Occipital lobe (tissue), 2 donors: Measurements from ENCODE around the gene KIT. TPM values are rescaled to one million over a fixed set of nuclear protein-coding genes. Genes with fewer than 3 reads are reported as not detected.

Experiments
- DNase-seq: peaks from one replicate; lab custom pipeline; 2025; lab: John Stamatoyannopoulos, UW
- total RNA-seq: library from RNA; depleted of rRNA; stranded (reverse); fragments of >200 nt; gene quantifications from one replicate; pipeline ENCODE4 v1.2.3, GENCODE V29; 2014

The KIT gene
- total RNA-seq, 1 donor from 2014 or later: 33.4 TPM

DNA sequence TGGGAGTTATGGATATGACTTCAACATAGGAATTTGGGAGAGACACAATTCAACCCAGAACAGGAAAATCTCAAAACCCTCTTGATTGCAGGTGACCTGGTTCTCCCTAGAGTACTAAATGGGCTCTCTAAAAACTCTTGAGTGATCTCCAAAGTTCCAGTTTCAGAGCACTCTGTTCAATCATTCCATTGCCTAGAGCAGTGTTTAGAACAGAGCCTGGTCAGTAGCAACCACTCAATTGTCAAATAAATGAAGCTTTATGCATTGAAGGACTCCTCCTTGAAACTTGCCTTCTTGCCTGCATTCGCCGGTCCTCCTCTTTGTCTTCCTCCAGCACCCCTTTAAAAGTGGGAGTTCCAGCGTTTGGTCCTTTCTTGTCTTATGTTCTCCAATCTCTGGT lies 85.8 kb downstream of the KIT start:
- DNase-seq: no peak

DNA sequence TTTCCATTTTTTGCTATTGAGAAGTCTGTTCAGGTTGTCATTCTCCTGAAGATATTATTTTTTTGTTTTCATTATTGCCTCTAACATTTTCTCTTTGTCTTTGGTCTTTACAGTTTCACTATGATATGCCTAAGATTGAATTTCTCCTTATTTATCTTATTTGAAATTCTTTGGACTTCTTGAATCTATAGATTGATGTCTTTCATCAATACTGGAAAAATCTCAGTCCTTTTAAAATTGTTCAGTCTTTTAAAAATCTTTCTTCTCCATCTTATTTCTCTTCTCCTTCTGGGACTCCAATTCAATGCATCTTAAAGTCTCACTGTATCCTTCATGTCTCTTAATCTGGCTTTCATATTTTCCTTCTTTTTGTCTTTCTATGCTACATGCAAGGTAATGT lies 86.7 kb downstream of the KIT start:
- DNase-seq: no peak

DNA sequence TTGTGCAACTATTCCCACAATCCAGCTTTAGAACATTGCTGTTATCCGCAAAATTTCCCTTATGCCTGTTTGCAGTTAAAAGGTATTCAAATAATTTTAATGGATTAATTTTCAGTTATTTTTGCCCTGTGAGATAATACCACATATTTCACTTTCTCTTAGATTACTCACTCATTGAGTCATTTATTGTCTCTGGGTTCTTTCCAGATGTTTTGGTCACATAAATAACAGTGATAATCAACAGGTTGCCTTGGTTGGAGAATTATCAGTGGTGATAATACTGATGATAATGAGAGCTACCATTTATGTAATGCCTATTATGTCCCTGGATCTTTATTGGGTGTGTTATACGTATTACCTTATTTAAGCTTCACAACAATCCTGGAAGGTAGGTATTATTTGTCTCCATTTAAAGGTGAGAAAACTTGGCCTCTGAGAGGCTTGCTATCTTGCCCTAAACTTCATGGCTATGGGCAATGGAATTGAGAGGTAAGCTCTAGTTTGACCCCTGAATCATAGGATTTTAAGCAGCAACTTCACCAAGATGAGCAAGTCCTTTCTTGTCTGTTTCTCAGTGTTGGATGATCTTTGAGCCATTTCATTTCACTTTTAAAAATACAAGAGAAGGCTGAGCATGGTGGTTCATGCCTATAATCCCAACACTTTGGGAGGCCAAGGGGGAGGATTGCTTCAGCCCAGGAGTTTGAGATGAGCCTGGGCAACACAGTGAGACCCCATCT lies 87.4 kb downstream of the KIT start:
- no peak for DNase-seq

DNA sequence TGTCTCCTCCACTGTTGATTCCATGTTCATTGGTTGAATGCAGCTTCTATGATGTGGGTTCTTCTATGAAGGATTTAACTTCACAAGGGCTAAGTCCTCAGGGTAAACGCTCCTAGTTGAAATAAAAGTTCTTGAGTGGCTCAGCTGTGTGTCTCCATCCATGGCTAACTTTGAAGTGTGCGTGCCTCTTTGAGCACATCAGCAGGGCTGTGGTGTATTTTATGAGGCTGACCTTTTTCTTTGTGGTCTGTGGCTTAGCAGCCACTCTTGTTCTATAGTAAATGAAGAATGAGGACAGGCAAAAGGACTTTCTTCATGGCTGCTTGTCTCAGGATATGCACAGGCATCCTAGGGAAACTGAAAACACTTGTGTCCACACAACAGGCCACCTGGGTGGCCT lies 88.5 kb downstream of the KIT start:
- DNase-seq: no peak

DNA sequence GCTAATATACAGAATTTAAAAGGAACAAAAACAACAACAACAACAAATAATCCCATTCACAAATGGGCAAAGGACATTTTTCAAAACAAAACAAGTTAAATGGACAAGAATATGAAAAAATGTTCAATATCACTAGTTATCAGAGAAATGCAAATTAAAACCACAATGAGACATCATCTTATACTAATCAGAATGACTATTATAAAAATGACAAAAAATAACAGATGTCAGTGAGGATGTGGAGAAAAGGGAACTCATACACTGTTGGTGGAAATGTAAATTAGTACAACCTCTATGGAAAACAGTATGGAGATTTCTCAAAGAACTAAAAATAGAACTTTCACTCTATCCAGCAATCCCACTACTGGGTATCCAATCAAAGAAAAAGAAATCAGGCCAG lies 92.6 kb downstream of the KIT start:
- DNase-seq: no peak

DNA sequence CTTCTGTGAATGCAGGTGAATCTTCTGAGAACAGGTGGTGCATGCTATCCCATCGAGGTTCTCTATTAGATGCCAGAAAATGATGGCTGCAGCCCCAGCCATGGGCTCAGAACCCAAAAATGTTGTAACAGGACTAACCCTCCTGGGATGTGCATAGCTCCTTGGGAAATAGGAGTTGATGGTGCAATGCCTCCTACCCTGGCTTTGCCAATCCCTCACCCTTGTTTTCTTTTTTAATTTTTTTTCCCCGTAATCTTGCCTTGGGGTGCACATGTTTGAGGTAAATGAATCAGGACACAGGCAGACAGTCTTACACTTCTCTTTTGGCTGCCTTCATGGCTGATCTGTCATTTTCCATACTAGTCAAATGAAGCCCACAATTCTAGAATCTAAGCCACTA lies 96.6 kb downstream of the KIT start:
- no peak for DNase-seq

DNA sequence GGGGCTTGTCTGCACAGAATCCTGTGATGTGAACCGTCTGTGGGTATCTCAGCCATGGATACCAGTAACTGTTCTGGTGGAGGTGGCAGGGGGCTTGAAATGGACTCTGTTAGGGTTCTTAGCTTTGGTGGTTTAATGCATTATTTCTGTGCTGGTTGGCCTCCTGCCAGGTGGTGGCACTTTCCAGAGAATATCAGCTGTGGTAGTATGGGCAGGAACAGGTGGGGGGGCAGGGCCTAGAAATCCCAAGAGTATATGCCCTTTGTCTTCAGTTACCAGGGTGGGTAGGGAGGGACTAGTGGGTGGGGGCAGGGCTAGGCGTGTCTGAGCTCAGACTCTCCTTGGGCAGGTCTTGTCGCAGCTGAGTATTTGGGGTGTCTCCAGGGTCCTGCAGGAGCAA lies 106.7 kb downstream of the KIT start:
- DNase-seq: no peak

DNA sequence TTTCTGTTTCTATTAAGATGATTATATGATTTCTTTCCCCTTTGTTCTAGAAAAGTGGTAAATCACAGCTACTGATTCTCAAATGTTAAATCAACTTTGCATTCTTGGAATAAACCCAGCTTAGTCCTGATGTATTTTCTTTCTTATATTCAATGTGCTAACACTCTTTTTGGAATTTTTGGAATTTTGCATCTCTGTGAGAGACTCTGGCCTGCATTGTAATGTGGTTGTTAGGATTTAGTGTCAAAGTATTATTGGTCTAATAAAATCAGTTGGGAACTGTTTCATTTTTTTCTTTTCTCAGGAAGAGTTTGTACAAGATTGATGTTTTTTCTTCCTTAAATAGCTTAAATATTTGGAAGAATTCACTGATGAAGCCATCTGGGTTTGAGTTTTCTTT lies 109.6 kb downstream of the KIT start:
- no peak for DNase-seq

DNA sequence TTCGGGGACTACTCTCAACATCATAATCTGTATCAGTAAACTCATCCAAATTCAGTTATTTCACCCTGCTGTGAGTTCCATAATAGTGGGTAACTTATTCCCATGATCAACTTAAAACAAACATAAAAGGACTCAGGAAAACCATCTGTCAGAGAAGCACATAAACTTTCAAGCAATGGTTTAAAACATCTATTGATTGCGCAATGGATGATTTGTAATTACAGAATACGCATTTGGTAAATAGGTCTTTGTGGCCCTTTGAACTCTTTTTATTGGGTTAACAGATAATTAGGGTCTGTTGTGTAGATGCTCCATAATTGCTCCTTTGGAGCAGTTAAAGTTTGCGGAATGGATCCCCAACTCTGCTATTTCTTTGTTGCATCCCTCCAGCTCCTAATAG lies 115.3 kb downstream of the KIT start:
- no peak for DNase-seq

DNA sequence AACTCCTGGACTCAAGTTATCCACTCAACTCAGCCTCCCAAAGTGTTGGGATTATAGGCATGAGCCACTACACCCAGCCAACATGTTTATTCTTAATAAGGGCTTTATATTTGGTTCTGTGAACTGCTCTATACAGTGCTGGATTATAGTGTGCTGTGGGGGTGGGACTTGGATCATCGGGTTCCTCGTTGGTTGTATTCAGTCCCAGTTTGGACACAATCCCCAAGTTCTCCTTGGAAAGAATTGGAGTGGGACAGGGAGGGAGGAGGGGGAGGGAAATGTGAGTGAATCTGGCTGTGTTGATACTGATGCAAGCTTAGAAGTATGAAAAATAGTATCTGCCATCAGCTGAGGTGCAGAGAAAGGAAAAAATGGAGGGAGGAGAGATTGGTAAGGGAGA lies 121.3 kb downstream of the KIT start:
- DNase-seq: no peak

DNA sequence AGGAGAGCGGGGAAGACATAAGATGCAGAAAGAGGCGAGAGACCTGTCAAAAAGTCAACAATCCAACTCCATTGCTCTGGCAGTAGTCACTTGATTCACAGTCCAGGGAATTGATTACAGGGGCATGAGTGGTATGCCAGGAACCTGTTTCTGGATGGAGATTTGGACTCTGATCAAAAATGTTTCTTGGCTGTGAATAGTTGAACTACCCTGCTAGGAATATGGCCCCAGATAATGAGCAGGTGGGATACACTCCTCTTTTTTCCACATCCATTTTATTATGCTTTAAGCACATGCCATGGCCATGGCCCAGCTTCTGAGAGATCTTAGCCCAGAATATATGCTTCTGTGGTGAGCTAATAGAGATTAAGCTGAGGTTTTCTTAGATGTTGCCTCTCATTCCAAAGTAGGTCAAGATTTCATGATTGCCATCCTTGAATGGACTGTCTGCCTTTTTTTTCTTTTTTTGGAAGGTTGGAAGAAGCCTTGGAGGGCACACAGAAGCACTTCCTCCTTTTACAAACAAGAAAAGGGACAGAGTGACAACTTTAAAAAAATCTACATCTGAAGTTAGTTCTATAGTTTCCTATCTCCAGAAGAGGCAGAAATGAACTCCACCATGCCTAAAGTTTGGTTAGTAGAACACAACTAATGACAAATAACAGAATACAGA lies 121.9 kb downstream of the KIT start:
- no peak for DNase-seq

DNA sequence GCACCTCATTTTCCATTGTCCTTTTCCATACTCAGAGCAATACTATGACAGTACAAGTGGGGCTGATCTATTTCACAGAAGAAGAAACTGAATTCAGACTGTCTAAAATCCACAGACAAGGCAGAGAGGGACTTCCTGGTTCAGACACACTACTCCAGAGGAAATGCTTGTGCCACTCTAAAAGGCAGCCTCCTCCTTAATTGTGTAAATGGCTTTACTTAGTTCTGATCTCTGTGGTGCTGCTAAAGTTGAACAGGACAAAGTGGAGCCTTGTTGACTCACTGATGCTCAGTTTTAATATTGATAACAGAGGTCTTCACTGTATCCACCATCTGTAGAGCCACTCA lies 122.4 kb downstream of the KIT start:
- no peak for DNase-seq

DNA sequence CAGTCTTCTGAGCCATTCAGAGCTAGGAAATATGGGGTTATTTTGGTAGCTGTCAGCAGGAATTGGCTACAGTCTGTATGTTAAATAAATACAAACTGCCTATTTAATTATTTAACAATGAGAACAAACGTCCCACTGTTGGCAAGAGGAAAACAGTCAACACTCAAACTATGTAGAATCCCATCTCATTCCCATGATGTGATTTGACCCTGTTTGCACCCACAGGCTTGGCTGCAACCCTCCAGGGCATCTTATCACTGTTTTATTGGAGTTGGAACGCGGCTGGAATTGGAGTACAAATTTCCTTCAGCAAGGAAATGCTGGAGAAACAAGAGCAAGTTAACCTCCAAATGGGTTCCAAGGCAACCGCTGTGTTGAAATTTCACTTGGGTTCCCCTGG lies 124.0 kb downstream of the KIT start:
- no peak for DNase-seq

DNA sequence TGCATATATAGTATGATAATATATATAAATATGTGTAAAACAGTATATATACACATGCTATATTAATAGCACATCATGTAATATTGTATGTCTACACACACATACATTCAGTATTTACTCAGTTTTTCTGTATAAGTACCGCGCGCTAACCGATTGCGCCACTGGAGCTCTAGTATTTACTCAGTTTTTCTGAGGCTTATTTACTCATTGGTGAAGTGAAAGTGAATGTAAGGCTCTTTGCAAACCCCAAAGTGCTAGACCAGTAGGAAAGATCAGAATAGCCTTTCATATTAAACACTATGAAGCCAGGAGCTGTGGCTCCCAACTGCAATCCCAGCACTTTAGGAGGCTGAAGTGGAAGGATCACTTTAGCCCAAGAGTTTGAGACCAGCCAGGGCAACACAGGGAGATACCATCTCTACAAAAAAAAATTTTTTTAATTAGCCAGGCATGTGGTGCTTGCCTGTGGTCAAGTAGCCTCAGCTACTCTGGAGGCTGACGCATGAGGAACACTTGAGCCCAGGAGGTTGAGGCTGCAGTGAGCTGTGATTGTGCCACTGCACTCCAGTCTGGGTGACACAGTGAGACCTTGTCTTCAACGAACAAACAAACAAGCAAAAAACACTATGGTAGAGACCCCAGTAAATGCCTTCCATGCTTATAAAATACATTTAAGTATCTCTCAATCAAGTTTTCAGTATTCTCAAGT lies 125.8 kb downstream of the KIT start:
- DNase-seq: no peak

DNA sequence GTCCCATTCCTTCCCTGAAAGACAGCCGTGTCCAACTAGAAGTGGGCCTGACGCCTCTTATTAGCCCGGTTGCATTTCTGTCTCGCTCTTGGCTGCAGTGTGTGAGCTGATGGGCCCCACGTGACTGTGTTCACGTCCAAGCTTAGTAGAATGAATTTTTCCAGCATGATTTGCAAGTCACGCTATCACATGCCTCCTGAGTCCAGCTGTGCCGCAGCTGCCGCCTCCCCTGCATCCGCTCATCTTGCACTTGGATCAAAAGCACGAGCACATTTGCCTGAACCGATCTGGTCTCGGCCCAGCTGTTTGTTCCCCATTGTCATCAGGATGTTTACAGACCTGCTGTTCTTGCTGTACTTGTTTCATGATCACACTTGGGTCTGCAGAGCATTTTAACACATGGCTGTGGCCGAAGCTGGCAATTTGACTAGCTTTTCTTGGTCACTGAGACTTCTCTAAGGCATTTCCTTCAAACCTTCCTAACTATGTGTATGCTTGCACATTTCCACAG lies 126.5 kb downstream of the KIT start:
- DNase-seq: peak; percentile 69
